ENCODE data around the gene C2orf81. TPM values are rescaled to one million over a fixed set of nuclear protein-coding genes. Genes with fewer than 3 reads are reported as not detected.

The C2orf81 gene
- total RNA-seq, 1 experiment from 2014 or later = 9.8 TPM

- peak overlapping the region; percentile 66 for H3K4me3 ChIP-seq
- TF ChIP-seq, protein P1, sequence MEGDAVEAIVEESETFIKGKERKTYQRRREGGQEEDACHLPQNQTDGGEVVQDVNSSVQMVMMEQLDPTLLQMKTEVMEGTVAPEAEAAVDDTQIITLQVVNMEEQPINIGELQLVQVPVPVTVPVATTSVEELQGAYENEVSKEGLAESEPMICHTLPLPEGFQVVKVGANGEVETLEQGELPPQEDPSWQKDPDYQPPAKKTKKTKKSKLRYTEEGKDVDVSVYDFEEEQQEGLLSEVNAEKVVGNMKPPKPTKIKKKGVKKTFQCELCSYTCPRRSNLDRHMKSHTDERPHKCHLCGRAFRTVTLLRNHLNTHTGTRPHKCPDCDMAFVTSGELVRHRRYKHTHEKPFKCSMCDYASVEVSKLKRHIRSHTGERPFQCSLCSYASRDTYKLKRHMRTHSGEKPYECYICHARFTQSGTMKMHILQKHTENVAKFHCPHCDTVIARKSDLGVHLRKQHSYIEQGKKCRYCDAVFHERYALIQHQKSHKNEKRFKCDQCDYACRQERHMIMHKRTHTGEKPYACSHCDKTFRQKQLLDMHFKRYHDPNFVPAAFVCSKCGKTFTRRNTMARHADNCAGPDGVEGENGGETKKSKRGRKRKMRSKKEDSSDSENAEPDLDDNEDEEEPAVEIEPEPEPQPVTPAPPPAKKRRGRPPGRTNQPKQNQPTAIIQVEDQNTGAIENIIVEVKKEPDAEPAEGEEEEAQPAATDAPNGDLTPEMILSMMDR (conservative IDR thresholded peaks at IDR 0.05) = no peak
- no peak for TF ChIP-seq EZH2 (IDR thresholded peaks at IDR 0.05; ENCODE audit: low read depth)
- peaks cover 17% of the 10 kb centered on the region for H3K4me1 ChIP-seq (replicated peaks; ENCODE audit: insufficient read depth)
- 0 out of 2 replicates have a peak, but pooled peaks cover 4% of the 10 kb centered on the region for H3K36me3 ChIP-seq (ENCODE audit: low read depth)
- H3K27ac ChIP-seq = peak overlapping the region; percentile 64
- ChIA-PET CTCF (no interaction called here), POLR2A (ENCODE audit: unreplicated experiment) (interaction anchor here (0.8 to 1.1 kb wide), 2 partner anchors 11 to 42 kb away, joined by 3 to 8 read pairs; partner anchors contain the start of genes CCDC142 and TTC31)
- peak overlapping the region; percentile 93 for H3K4me2 ChIP-seq
- peaks cover 29% of the 10 kb centered on the region for H4K20me1 ChIP-seq (ENCODE audit: insufficient read depth)
- peaks cover 23% of the 10 kb centered on the region for H3F3A ChIP-seq (ENCODE audit: insufficient read depth, low read depth)
- peaks cover 37% of the 10 kb centered on the region for H3K79me2 ChIP-seq (ENCODE audit: low read depth)
- TSS peak; percentile 45 for BruUV-seq (replicated peaks)
- intact Hi-C loops (cut with micrococcal nuclease; ENCODE audit: unreplicated experiment) = no loop called here
- no peaks in the 10 kb centered on the region for H3K27me3 ChIP-seq (ENCODE audit: insufficient read depth, low read depth)
- H2AFZ ChIP-seq = peak overlapping the region; percentile 87
- no peaks in the 10 kb centered on the region for H3K9me3 ChIP-seq (ENCODE audit: insufficient read depth, low read depth)
- no peak for DNase-seq
- no peaks in the 10 kb centered on the region for H3K9me2 ChIP-seq (ENCODE audit: insufficient read depth)
These were observed 19.8 kb upstream of the C2orf81 start for GRCh38 chr2:74441170-74441689.

GRCh38 chr2:74440378-74441169 lies 19.2 kb upstream of the C2orf81 start:
- no peaks in the 10 kb centered on the region for H3K9me3 ChIP-seq (ENCODE audit: insufficient read depth, low read depth)
- intact Hi-C loops (cut with micrococcal nuclease; ENCODE audit: unreplicated experiment) = loop anchor here (1.0 kb wide), 2 partner anchors 18 to 89 kb away; partner anchors contain the start of genes AUP1, HTRA2 and WBP1
- peak overlapping the region; percentile 64 for H3K27ac ChIP-seq
- peaks cover 17% of the 10 kb centered on the region for H3K4me1 ChIP-seq (replicated peaks; ENCODE audit: insufficient read depth)
- peaks cover 29% of the 10 kb centered on the region for H4K20me1 ChIP-seq (ENCODE audit: insufficient read depth)
- TF ChIP-seq, protein P1 (conservative IDR thresholded peaks at IDR 0.05) = no peak
- TF ChIP-seq EZH2 (IDR thresholded peaks at IDR 0.05; ENCODE audit: low read depth) = no peak
- ChIA-PET CTCF (interaction anchor here (0.6 kb wide), 2 partner anchors 39 to 1463 kb away, joined by 3 to 5 read pairs; no protein-coding TSS in a partner anchor), POLR2A (ENCODE audit: unreplicated experiment) (interaction anchor here (0.7 to 1.1 kb wide), 4 partner anchors 12 to 48 kb away, joined by 3 to 9 read pairs (median 6); partner anchors contain the start of genes CCDC142, TTC31 and WBP1)
- H3F3A ChIP-seq (ENCODE audit: insufficient read depth, low read depth) = peaks cover 23% of the 10 kb centered on the region
- H3K27me3 ChIP-seq (ENCODE audit: insufficient read depth, low read depth) = no peaks in the 10 kb centered on the region
- peak; percentile 68 to 87 for DNase-seq
- peak overlapping the region; percentile 93 for H3K4me2 ChIP-seq
- peaks cover 37% of the 10 kb centered on the region for H3K79me2 ChIP-seq (ENCODE audit: low read depth)
- peak overlapping the region; percentile 66 for H3K4me3 ChIP-seq
- peak overlapping the region; percentile 87 for H2AFZ ChIP-seq
- H3K36me3 ChIP-seq (ENCODE audit: low read depth) = 0 out of 2 replicates have a peak, but pooled peaks cover 4% of the 10 kb centered on the region
- BruUV-seq (replicated peaks) = no TSS peak
- no peaks in the 10 kb centered on the region for H3K9me2 ChIP-seq (ENCODE audit: insufficient read depth)

DNA sequence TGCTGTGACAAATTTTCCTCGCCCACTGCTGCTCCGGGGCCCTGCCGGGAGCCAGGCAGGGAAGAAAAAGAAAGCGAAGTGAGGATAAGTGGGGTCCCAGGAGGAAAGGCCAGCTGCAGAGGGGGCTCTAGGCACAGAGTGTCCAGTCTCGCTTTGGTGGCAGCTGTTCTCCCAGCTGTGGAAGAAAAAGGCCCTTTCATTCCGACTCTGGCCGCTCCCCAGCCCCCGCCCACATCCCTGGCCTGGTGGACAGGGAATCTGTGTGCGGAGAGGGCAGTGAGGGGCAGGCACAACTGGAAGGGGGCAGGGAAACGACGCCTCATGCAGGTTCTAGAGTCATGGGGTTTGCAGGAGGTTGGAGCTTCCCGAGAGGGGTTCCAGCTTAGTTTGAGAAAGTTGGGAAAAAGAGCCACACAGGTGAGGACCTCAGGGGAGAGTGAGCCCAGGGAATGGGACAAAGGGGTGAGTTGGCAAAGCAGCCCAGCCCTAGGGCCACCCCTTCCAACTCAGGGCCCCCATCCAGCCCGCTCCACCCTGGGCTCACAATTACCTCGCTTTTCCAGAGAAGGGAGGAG lies 18.5 kb upstream of the C2orf81 start:
- peaks cover 43% of the 10 kb centered on the region for H3K79me2 ChIP-seq (ENCODE audit: low read depth)
- intact Hi-C loops (cut with micrococcal nuclease; ENCODE audit: unreplicated experiment) = loop anchor here (1.0 kb wide), 2 partner anchors 18 to 89 kb away; partner anchors contain the start of genes AUP1, HTRA2 and WBP1
- no peak overlapping the region; the same call in 1 of the 2 replicates for H3K27ac ChIP-seq

More for the DNA sequence above, 18.5 kb upstream of the C2orf81 start:
- 0 out of 2 replicates have a peak, but pooled peaks cover 4% of the 10 kb centered on the region for H3K36me3 ChIP-seq (ENCODE audit: low read depth)
- ChIA-PET CTCF (interaction anchor here (0.6 kb wide), 2 partner anchors 38 to 1463 kb away, joined by 3 to 5 read pairs; no protein-coding TSS in a partner anchor), POLR2A (ENCODE audit: unreplicated experiment) (interaction anchor here (0.7 to 1.1 kb wide), 3 partner anchors 18 to 48 kb away, joined by 3 to 9 read pairs (median 3); partner anchors contain the start of genes CCDC142, TTC31 and WBP1)
- H3K4me3 ChIP-seq = peak overlapping the region; percentile 66
- H3K27me3 ChIP-seq (ENCODE audit: insufficient read depth, low read depth) = no peaks in the 10 kb centered on the region
- DNase-seq = no peak
- no peaks in the 10 kb centered on the region for H3K9me2 ChIP-seq (ENCODE audit: insufficient read depth)
- peaks cover 35% of the 10 kb centered on the region for H4K20me1 ChIP-seq (ENCODE audit: insufficient read depth)
- no TSS peak for BruUV-seq (replicated peaks)
- peaks cover 23% of the 10 kb centered on the region for H3F3A ChIP-seq (ENCODE audit: insufficient read depth, low read depth)
- peak overlapping the region; percentile 93 for H3K4me2 ChIP-seq
- peaks cover 17% of the 10 kb centered on the region for H3K4me1 ChIP-seq (replicated peaks; ENCODE audit: insufficient read depth)
- peak overlapping the region; percentile 87 for H2AFZ ChIP-seq
- no peak for TF ChIP-seq EZH2 (IDR thresholded peaks at IDR 0.05; ENCODE audit: low read depth)
- TF ChIP-seq, protein P1 (conservative IDR thresholded peaks at IDR 0.05) = no peak
- no peaks in the 10 kb centered on the region for H3K9me3 ChIP-seq (ENCODE audit: insufficient read depth, low read depth)

All from PC-9 (cell line).